Testis (tissue), 3 donors: ENCODE results near the gene NETO2. TPM values are rescaled to one million over a fixed set of nuclear protein-coding genes. Genes with fewer than 3 reads are reported as not detected.

Source experiments
- DNase-seq: peaks from one replicate; pipeline ENCODE4 v3.0.0-alpha.2; 2019
- H3K27ac ChIP-seq, 2 donors: fragments of 200-600 bp; sonication (generic); one replicate each; pipeline ENCODE4 v1.5.1; 2019
- H3K27me3 ChIP-seq: fragments of 200-600 bp; sonication (generic); one replicate; pipeline ENCODE4 v1.5.1; 2019
- H3K36me3 ChIP-seq: fragments of 200-600 bp; sonication (generic); one replicate; pipeline ENCODE4 v1.5.1; 2017; ENCODE audit warnings: low read depth; ENCODE audit errors: missing control alignments
- H3K4me1 ChIP-seq: fragments of 200-600 bp; sonication (generic); one replicate; pipeline ENCODE4 v1.5.1; 2019
- H3K4me3 ChIP-seq, 2 donors: fragments of 200-600 bp; sonication (generic); one replicate each; pipeline ENCODE4 v1.5.1; 2017 to 2019
- H3K9me3 ChIP-seq: fragments of 200-600 bp; sonication (generic); one replicate; pipeline ENCODE4 v1.5.1; 2017
- CTCF ChIP-seq, 3 experiments: fragments of 450-650 bp in 2 of 3; fragments of 200-600 bp in 1 of 3; sonication (generic) in 1 of 3; IDR thresholded peaks; one replicate each; pipeline ENCODE4 v1.5.1; 2016 to 2019; ENCODE audit warnings: antibody characterized with exemption in 3 of 3, mild to moderate bottlenecking in 2 of 3, moderate library complexity in 1 of 3
- POLR2A ChIP-seq: fragments of 450-650 bp; IDR thresholded peaks from one replicate; pipeline ENCODE4 v1.6.1; 2017; ENCODE audit warnings: antibody characterized with exemption, mild to moderate bottlenecking, moderate library complexity
- WGBS, 2 donors: methylation state at CpG; one replicate each; pipeline ENCODE4 v1.1.5; 2018; 5-methylcytosine and 5-hydroxymethylcytosine counted together
- intact Hi-C: fragments of 100-400 bp; cut with DNase I; formaldehyde crosslinking; loops from one replicate; pipeline ENCODE4 v1.15.1; 2023; ENCODE audit warnings: low total_unique reads
- polyA plus RNA-seq: library from polyadenylated mRNA; stranded (reverse); fragments of 350-450 nt; fragmentation: Illumina TruSeq; extraction: RNeasy Lipid Tissue Mini Kit (QIAGEN cat#74804); gene quantifications from one replicate; pipeline ENCODE4 v1.2.3, GENCODE V29; 2014; ENCODE audit warnings: low read depth, low replicate concordance; ENCODE audit not compliant: insufficient read depth
- total RNA-seq, 2 donors: library from RNA; depleted of rRNA; stranded (reverse); fragments of >200 nt; gene quantifications; one replicate each; pipeline ENCODE4 v1.2.3, GENCODE V29; 2016

The NETO2 gene
- total and polyA plus RNA-seq, 3 donors from 2014 or later: 12.3 to 24.2 (median 23.5) TPM

DNA sequence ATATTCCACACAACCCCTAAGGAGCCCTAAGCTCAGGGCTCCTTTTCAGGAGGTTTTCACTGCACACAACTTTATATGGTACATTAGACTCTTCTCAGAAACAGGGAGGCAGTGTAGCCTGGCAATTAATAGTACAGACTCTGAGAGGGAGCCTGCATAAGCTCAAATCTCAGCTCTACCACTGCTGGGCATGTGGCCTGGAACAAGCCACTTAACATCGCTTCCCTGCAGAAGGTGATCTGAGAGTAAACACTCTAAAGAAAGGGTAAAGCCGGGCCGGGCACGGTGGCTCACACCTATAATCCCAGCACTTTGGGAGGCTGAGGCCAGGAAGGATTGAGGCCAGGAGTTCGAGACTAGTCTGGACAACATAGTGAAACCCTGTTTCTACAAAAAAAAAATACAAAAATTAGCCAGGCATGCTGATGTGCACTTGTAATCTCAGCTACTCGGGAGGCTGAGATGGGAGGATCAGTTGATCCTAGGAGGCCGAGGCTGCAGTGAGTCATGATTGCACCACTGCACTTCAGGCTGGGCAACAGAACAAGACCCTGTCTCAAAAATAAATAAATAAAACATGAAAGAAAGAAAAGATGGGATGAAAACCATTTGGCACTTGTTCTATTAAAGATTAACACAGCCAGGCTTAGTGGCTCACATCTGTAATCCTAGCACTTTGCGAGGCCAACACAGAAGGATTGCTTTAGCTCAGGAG lies 99.6 kb downstream of the NETO2 start:
- no peaks in the 10 kb centered on the region for H3K9me3 ChIP-seq
- no peak overlapping the region for H3K4me3 ChIP-seq
- 93 to 98% methylated on average over 8 of the region's 8 CpGs for WGBS, 2 donors
- H3K27me3 ChIP-seq: no peaks in the 10 kb centered on the region
- no peaks in the 10 kb centered on the region for H3K36me3 ChIP-seq
- H3K4me1 ChIP-seq: peaks cover 4% of the 10 kb centered on the region
- TF ChIP-seq CTCF (IDR thresholded peaks at IDR 0.05) (no peak), POLR2A (no peak)
- H3K27ac ChIP-seq: no peak overlapping the region
- intact Hi-C loops: no loop called here
- DNase-seq: no peak

DNA sequence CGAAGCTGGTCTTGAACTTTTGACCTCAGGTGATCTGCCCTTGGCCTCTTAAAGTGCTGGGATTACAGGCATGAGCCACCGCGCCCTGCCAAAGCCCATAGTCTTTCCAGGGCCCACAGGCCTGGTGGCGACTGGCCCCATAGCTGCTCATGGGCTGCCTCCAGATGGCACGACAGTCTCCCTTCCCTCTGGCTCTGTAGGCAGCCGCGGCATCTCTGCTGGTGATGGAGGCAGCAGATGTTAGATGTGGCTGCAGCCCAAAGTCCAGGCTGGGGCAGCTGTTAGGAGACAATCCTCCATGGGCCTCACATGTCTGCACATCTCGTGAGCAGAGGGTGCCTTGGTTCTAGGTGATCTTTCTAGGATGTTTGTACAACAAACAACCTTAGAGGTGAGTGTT lies 100.5 kb downstream of the NETO2 start:
- intact Hi-C loops: no loop called here
- no peak for DNase-seq
- Histone ChIP-seq H3K9me3 (no peaks in the 10 kb centered on the region), H3K36me3 (no peaks in the 10 kb centered on the region), H3K4me1 (peaks cover 4% of the 10 kb centered on the region), H3K27ac (no peak overlapping the region), H3K4me3 (no peak overlapping the region), H3K27me3 (no peaks in the 10 kb centered on the region)
- no peak for TF ChIP-seq POLR2A
- no peak for TF ChIP-seq CTCF (IDR thresholded peaks at IDR 0.05)
- 90 to 91% methylated on average over 8 of the region's 8 CpGs for WGBS, 2 donors

DNA sequence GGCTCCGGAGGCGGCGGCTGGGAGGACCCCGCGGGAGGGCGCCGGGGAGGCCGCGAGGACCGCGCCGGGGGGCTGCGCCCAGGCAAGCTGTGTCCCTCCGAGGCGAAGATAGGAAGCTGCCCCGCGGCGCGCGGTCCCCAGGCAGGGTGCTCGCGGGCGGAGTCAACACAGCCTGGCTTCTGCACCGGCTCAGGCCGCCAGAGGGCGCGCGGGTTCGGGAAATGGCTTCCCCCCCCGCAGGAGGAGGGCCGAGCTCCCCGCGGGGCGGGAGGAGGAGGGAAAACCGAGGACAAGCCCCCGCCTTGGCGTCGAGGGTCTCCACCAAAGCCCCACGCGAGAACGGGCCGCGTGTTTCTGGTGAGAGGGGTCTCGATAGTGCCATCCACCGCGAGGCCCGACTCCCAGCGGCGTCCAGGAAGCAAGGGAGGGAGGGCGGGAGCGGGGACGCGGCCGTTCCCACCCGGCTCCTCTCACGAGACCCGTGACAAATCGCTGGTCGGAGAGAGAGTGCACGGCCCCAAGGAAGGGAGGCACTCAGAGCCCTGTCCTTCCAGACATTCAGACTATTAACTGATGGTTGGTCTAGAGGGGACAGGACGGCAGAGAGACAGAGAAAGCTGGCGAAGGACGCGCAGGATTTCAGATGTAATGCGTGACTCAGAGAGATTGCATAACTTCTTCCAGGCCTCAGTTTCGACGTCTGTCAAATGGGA lies 105.8 kb downstream of the NETO2 start:
- Histone ChIP-seq H3K4me3 (peak overlapping the region; percentile 66 to 67), H3K27me3 (no peaks in the 10 kb centered on the region), H3K9me3 (no peaks in the 10 kb centered on the region), H3K27ac (peak overlapping the region; percentile 40 to 79), H3K36me3 (no peaks in the 10 kb centered on the region), H3K4me1 (no peaks in the 10 kb centered on the region)
- intact Hi-C loops: loop anchor here (10.0 kb wide), 1 partner anchor 1127 kb away; no protein-coding TSS in a partner anchor
- TF ChIP-seq CTCF (IDR thresholded peaks at IDR 0.05): peak; percentile 80 to 93 (median 85)
- no peak for TF ChIP-seq POLR2A
- 4 to 18% methylated on average over 9 to 61 of the region's 67 CpGs for WGBS, 2 donors
- DNase-seq: peak; percentile 93

DNA sequence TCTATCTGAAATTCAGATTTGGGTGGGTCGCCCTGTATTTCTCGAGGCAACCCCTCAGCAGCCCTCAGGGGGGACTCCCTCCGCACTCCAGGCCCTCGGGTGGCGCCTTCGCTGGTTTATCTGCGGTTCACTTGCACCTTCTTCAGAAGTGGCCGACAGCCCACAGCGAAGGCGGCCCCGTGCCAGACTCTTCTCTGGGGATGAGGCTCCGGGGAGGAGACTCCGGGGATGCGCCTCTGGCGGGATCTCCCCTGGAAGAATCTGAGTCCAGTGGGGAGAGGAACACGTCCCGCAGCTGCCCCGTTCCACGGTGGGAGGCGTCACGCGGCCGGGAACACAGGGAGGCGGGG lies 106.4 kb downstream of the NETO2 start:
- WGBS, 2 donors: 2 to 5% methylated on average over 8 to 24 of the region's 24 CpGs
- H3K27ac ChIP-seq: peak overlapping the region; percentile 40 to 79
- H3K9me3 ChIP-seq: no peaks in the 10 kb centered on the region
- no peaks in the 10 kb centered on the region for H3K36me3 ChIP-seq
- intact Hi-C loops: loop anchor here (10.0 kb wide), 1 partner anchor 1127 kb away; no protein-coding TSS in a partner anchor
- H3K4me1 ChIP-seq: no peaks in the 10 kb centered on the region
- no peak for TF ChIP-seq CTCF (IDR thresholded peaks at IDR 0.05)
- TF ChIP-seq POLR2A: no peak
- H3K27me3 ChIP-seq: no peaks in the 10 kb centered on the region
- peak overlapping the region; percentile 66 to 67 for H3K4me3 ChIP-seq
- peak; percentile 35 for DNase-seq
